ENCODE measurements around the gene ZMIZ1.

Gene ZMIZ1

DNA sequence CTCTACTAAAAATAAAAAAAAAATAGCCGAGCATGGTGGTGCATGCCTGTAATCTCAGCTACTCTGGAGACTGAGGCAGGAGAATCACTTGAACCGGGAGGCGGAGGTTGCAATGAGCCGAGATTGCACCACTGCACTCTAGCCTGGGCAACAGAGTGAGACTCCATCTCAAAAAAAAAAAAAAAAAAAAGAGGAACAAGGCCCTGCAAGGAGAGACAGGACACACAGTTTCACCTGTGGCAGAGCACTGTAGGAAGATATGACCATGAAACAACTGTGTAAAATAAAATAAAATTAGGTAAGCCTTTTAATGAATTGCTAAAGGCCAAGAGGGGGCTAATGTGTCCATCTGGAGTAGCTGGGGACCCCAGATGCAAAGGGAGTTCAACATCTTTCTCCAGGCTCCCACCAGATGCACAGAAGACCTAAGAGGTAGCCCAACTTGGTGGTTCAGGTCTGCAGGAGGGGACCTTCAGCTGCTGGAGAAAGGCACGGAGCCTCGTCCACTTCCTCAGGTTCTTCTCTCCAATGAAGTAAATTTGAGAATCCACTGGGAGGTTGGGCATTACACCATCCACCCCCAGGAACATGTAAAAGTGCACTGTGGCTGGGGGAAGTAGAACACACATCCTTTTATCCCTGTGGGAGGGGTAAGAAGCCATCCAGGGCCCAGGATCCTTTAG, 291.2 kb downstream of the ZMIZ1 start:
- DNase-seq (ENCODE audit: low spot score): no peak

DNA sequence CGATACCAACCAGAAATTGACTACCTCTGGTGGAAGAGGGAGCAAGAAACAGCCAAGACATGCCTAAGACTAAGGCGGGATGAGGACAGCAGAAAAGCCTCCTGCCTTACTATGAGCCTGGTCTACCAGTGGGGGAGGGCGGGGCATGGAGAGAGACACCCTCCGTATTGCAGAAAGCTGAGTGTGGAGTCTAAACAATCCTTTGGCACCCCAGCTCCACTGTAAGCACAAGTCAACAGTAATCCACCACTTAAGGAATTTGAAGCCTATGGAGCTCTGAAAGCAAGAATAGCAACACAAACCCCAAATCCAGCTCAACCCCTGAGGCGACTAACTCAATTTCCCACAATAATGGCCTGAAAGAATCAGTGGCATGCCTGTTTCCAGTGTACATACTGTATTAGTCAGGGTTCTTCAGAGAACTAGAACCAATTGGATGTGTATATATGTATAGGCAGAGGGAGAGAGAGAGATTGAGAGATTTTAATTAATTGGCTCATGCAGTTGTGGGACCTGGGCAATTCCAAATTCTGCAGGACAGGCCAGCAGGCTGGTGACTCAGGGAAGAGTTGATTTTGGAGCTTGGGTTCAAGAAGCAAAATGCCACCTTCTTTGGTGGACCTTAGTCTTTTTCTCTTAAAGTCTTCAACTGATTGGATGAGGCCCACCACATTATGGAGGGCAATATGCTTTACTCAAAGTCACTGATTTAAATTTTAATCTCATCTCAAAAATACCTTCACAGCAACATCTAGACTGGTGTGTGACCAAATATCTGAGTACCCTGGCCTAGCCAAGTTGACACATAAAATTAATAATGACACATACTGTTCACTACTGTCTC, 292.0 kb downstream of the ZMIZ1 start:
- no peak for DNase-seq (ENCODE audit: low spot score)

DNA sequence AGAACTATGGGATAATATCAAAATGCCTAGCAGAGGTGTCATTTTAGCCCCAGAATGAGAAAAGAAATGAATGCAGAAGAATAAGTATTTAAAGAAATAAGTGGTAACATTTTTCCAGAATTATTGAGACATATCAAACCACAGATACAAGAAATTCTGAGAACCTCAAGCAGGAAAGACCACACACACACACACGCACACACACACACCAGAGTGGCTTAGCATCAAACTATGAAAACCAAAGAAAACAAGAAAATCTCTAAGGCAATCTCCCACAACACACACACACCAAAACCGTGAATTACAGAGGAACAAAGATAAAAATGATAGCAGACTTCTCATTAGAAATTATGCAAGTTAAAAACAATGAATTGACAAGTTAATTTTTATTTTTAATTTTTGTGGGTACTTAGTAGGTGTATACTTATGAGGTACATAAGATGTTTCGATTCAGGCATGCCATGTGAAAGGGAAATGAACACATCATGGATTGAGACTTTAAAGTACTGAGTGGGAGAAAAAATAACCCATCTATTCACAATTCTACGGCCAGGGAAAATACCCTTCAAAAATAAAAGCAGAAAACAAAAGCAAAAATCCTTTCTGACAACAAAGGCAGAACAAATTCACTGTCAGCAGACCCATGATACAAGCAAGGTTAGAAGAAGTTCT, 293.1 kb downstream of the ZMIZ1 start:
- DNase-seq (ENCODE audit: low spot score): no peak
